SH-SY5Y (cell line): Measurements from ENCODE around the gene GREB1.

Experiments used
- GATA2 ChIP-seq: IDR thresholded peaks from 2 replicates; pipeline ENCODE4 v1.6.1; 2011; ENCODE audit warnings: mild to moderate bottlenecking, low read depth, low read length
- GATA3 ChIP-seq: IDR thresholded peaks from 2 replicates; pipeline ENCODE4 v1.6.1; 2011; ENCODE audit warnings: low read depth, mild to moderate bottlenecking, low read length, moderate library complexity

The GREB1 gene

GRCh38 chr2:11502740-11503292 is 31.0 kb upstream of the GREB1 start:
- TF ChIP-seq GATA2 (no peak), GATA3 (no peak)

- TF ChIP-seq GATA2: no peak
- TF ChIP-seq GATA3: no peak
Observed at GRCh38 chr2:11503354-11503927, 30.4 kb upstream of the GREB1 start.

- no peak for TF ChIP-seq GATA3
- no peak for TF ChIP-seq GATA2
Observed at GRCh38 chr2:11505652-11506610, 27.9 kb upstream of the GREB1 start.

- TF ChIP-seq GATA2: no peak
- no peak for TF ChIP-seq GATA3
Observed at GRCh38 chr2:11506611-11506969, 27.3 kb upstream of the GREB1 start.

- no peak for TF ChIP-seq GATA2
- TF ChIP-seq GATA3: no peak
Observed at GRCh38 chr2:11507517-11507916, 26.3 kb upstream of the GREB1 start.

GRCh38 chr2:11508279-11508678 is 25.6 kb upstream of the GREB1 start:
- TF ChIP-seq GATA2 (no peak), GATA3 (no peak)

- TF ChIP-seq GATA2 (no peak), GATA3 (no peak)
Observed at GRCh38 chr2:11509657-11510360, 24.0 kb upstream of the GREB1 start.

GRCh38 chr2:11512431-11512830 is 21.4 kb upstream of the GREB1 start:
- no peak for TF ChIP-seq GATA2

- TF ChIP-seq GATA3: no peak
- no peak for TF ChIP-seq GATA2
Observed at GRCh38 chr2:11513319-11513718, 20.5 kb upstream of the GREB1 start.

- no peak for TF ChIP-seq GATA2
- TF ChIP-seq GATA3: no peak
Observed at GRCh38 chr2:11514081-11514730, 19.6 kb upstream of the GREB1 start.

GRCh38 chr2:11514904-11515303 is 18.9 kb upstream of the GREB1 start:
- TF ChIP-seq GATA3 (no peak), GATA2 (no peak)

- TF ChIP-seq GATA3 (no peak), GATA2 (no peak)
Observed at GRCh38 chr2:11515490-11515981, 18.3 kb upstream of the GREB1 start.

- TF ChIP-seq GATA2: no peak
- TF ChIP-seq GATA3: no peak
Observed at GRCh38 chr2:11516984-11517648, 16.7 kb upstream of the GREB1 start.

GRCh38 chr2:11517906-11518305 is 15.9 kb upstream of the GREB1 start:
- no peak for TF ChIP-seq GATA3
- TF ChIP-seq GATA2: no peak
